HG03108 (cell line): ENCODE results near the gene TWF2.

Source experiments
- ATAC-seq: cut with Tn5 transposase; IDR thresholded peaks from one replicate; pipeline ENCODE4 v1.9.1; 2021; ENCODE audit warnings: moderate library complexity; ENCODE audit not compliant: unreplicated experiment

TWF2 gene

DNA sequence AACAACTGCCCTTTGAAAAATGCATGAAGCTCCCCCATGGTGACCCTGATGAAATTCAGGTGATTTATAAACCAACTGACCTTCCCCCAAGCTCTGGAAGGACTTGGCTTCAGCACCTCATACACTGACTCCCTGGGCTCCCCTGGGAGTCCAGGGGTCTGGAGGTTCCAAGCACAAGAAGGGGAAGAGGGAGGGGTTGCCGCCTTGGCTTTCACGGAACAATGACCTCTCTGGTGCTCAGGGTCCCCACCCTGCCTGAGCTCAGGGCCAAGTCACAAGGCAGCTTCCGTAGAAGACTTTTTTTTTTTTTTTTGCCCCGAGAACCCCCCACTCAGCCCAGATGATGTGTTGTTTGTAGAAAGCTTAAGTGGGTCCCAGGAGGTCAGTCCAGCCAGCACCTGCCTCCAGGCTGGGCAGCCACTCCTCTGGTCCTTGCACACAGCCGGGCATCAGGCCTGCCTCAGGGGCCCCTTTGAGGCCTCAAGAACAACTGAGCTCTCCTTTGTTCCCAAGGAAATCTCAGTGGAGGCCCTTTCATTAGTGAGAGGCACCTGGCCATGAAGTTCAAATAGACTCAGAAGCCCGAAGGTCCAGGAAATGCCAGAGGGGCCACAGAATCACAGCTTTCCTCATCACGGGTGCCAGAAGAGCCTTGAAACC is 55.0 kb downstream of the TWF2 start:
- no peak for ATAC-seq

- no peak for ATAC-seq
Observed at GRCh38 chr3:52182691-52183090, 56.3 kb downstream of the TWF2 start.

- no peak for ATAC-seq
Observed at GRCh38 chr3:52182196-52182595, 56.8 kb downstream of the TWF2 start.

DNA sequence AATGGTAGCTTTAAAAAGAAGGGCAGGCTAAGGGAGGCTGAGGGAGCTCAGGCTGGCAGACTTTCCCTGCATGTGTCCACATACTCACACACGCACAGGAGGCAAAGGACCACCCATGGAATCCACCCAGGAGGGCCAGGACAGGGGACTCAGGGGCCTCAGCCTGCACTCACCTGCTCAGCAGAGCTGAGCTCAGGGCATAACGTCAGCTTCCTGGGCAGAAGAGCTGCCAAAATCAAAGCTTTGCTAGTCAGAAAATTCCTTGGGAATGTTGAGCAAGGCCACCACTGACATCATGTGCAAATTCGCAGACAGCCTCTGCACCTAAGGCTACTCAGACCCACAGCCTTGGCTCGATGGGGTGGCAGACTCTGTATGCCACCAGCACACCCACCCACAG is 57.4 kb downstream of the TWF2 start:
- no peak for ATAC-seq
